NB4 (cell line): ENCODE measurements around the gene C1orf21.

Source experiments
- MAX ChIP-seq: IDR thresholded peaks from 2 replicates; pipeline ENCODE4 v1.6.1; 2011; ENCODE audit warnings: low read depth, low read length
- POLR2A ChIP-seq: IDR thresholded peaks from 2 replicates; pipeline ENCODE4 v1.6.1; 2011; ENCODE audit warnings: mild to moderate bottlenecking; ENCODE audit not compliant: insufficient read length; ENCODE audit errors: extremely low read depth
- TF ChIP-seq, protein P1 (sequence below): IDR thresholded peaks from one replicate; pipeline ENCODE4 v1.5.1; 2012; ENCODE audit warnings: low read depth, low read length

GRCh38 chr1:184358256-184358655 lies 28.6 kb upstream of the C1orf21 start:
- TF ChIP-seq, protein P1, sequence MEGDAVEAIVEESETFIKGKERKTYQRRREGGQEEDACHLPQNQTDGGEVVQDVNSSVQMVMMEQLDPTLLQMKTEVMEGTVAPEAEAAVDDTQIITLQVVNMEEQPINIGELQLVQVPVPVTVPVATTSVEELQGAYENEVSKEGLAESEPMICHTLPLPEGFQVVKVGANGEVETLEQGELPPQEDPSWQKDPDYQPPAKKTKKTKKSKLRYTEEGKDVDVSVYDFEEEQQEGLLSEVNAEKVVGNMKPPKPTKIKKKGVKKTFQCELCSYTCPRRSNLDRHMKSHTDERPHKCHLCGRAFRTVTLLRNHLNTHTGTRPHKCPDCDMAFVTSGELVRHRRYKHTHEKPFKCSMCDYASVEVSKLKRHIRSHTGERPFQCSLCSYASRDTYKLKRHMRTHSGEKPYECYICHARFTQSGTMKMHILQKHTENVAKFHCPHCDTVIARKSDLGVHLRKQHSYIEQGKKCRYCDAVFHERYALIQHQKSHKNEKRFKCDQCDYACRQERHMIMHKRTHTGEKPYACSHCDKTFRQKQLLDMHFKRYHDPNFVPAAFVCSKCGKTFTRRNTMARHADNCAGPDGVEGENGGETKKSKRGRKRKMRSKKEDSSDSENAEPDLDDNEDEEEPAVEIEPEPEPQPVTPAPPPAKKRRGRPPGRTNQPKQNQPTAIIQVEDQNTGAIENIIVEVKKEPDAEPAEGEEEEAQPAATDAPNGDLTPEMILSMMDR = no peak
- TF ChIP-seq POLR2A (no peak), MAX (no peak)
